Astrocyte of the spinal cord (primary cell): Measurements from ENCODE around the gene MMD2.

Source experiments
- DNase-seq: peaks from one replicate; pipeline ENCODE4 v3.0.0; 2011; ENCODE audit warnings: low read depth, low spot score
- H3K4me3 ChIP-seq: 2 replicates; pipeline ENCODE4 v1.5.1; 2011; ENCODE audit warnings: low read depth, mild to moderate bottlenecking, low read length, moderate library complexity
- in situ Hi-C: cut with HindIII; loops from 2 replicates; pipeline ENCODE4 v1.10.0; 2017; ENCODE audit warnings: low sequenced_read_pairs
- TF ChIP-seq, protein P1 (sequence below): IDR thresholded peaks from 2 replicates; pipeline ENCODE4 v1.5.1; 2012; ENCODE audit warnings: low read depth, mild to moderate bottlenecking, low read length, inconsistent platforms

MMD2 gene

GRCh38 chr7:4957847-4958476 is 1.0 kb downstream of the MMD2 start:
- TF ChIP-seq, protein P1, sequence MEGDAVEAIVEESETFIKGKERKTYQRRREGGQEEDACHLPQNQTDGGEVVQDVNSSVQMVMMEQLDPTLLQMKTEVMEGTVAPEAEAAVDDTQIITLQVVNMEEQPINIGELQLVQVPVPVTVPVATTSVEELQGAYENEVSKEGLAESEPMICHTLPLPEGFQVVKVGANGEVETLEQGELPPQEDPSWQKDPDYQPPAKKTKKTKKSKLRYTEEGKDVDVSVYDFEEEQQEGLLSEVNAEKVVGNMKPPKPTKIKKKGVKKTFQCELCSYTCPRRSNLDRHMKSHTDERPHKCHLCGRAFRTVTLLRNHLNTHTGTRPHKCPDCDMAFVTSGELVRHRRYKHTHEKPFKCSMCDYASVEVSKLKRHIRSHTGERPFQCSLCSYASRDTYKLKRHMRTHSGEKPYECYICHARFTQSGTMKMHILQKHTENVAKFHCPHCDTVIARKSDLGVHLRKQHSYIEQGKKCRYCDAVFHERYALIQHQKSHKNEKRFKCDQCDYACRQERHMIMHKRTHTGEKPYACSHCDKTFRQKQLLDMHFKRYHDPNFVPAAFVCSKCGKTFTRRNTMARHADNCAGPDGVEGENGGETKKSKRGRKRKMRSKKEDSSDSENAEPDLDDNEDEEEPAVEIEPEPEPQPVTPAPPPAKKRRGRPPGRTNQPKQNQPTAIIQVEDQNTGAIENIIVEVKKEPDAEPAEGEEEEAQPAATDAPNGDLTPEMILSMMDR = no peak
- no peak overlapping the region for H3K4me3 ChIP-seq
- no peak for DNase-seq
- in situ Hi-C loops = no loop called here

DNA sequence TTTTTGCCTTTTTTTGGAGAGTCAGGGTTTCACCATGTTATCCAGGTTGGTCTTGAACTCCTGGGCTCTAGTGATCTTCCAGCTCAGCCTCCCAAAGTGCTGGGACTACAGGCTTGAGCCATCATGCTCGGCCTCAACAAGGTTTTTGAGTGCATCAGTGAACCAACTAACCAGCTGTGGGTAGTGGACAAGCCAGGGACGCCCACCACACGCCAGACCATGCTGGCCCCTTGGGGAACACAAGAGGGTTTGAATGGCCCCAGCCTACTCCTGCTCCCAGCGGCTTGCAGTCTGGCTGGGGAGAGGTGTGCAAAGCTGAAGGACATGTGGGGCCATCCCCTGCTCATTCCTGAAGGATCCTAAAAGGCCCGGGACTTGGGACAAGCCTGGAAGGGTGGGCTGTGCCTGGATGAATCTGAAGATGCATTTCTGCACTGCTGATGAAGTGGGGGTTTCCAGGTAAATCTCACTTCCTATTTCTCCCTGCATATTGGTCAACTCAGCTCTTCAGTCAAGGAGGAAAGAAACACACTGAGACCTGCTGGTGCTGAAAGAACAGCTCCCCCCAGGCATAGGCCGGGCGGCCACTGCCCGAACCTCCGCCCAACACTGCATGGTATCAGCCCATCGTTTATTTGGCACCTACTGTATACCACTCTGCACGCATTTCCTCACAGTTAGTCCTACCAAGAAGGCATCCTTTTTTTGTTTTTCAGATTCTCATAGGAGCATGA is 6.9 kb downstream of the MMD2 start:
- in situ Hi-C loops = no loop called here
- DNase-seq = no peak
- H3K4me3 ChIP-seq = no peak overlapping the region
- TF ChIP-seq, protein P1 = no peak

DNA sequence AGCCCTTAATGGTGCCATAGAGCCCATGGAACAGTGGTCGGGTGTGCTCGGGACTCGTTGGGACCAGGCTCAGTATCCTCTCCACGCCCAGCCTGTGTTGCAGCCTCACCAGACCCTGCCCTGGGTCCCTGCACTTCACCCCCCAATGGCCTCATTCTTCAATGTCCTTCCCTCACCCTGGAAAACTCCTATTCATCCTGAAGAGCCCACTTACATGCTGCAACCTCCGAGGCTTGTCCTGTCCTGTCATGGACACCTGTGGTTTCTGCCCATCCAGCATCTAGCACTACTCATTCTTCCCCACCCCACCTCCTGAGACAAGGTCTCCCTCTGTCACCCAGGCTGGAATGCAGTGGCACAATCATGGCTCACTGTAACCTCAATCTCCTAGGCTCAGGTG is 7.7 kb downstream of the MMD2 start:
- DNase-seq = no peak
- no peak overlapping the region for H3K4me3 ChIP-seq
- in situ Hi-C loops = no loop called here
- TF ChIP-seq, protein P1 = no peak

GRCh38 chr7:4948402-4948801 is 10.6 kb downstream of the MMD2 start:
- TF ChIP-seq, protein P1 = no peak
- no peak overlapping the region for H3K4me3 ChIP-seq
- in situ Hi-C loops = no loop called here
- no peak for DNase-seq

DNA sequence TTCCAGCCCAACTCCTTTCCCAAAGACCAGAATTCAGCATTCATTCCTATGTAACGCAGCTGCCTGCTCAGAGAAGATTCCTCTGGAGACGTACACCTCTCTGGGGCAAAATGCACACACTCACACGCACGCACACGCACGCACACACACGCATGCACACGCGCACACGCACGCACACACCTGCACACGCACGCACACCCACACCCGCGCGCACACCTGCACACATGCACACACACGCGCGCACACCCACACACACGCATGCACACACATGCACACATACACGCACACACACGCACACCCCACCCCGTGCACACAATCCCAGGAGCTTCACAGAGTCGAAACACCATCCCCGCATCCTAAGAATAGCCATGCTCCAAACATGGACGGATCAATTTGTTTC is 13.0 kb downstream of the MMD2 start:
- TF ChIP-seq, protein P1 = no peak
- in situ Hi-C loops = no loop called here
- DNase-seq = no peak
- H3K4me3 ChIP-seq = no peak overlapping the region

DNA sequence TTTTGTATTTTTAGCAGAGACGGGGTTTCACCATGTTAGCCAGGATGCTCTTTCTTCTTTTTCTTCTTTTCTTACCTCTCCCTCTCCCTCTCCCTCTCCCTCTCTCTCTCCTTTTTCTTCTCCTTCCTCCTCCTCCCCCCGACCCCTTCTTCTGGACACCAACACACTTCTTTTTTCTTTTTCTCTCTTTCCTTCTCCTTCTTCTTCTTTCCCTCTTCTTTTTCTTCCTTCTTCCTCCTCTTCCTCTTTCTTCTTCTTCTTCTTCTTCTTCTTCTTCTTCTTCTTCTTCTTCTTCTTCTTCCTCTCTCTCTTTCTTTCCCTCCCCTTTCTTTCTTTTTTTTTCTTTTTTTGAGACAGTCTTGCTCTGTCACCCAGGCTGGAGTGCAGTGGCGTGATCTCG is 14.0 kb downstream of the MMD2 start:
- DNase-seq = no peak
- in situ Hi-C loops = no loop called here
- no peak overlapping the region for H3K4me3 ChIP-seq
- TF ChIP-seq, protein P1 = no peak
